Measurements from ENCODE around the gene DBT.
"Not testable (repeated sequence)": the region's sequence is repeated elsewhere in the genome, so short reads cannot be mapped to it uniquely, and the experiment has no call there.

Gene DBT

DNA sequence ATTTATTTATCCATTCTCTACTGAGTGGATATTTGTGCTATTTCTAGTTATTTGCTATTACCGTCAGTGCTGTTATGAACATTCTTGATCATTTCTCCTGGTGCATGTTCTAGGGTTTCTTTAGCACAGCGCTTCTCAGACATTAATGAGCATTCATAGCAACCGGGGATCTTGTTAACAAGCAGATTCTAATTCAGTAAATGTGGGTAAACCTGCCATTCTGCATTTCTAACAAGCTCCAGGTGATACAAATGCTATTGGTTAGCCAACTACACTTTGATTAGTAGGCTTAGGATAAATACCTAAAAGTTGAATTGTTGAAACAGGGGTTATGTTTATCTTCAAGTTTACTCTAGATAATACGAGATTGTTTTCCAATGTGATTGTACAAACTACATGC, 3.3 kb upstream of the DBT start:
- no peak for DNase-seq (ENCODE audit: low read depth in 2 of 3, low spot score in 2 of 3)

DNA sequence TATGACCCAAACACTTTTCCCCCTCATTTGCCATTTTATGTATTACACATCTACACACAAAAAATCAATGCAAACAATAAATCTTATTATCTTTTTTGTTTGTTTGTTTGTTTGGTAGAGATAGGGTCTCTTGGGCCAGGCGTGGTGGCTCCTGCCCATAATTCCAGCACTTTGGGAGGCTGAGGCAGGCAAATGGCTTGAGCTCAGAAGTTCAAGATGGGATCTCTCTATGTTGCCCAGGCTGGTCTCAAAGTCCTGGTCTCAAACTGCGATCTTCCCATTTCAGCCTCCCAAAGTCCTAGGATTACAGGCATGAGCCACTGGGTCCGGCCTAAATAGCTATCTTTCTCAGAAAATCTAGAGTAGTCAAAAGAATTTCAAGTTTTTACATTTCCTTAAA, 1.2 kb upstream of the DBT start:
- no peak for DNase-seq (ENCODE audit: low read depth in 2 of 3, low spot score in 2 of 3)

DNA sequence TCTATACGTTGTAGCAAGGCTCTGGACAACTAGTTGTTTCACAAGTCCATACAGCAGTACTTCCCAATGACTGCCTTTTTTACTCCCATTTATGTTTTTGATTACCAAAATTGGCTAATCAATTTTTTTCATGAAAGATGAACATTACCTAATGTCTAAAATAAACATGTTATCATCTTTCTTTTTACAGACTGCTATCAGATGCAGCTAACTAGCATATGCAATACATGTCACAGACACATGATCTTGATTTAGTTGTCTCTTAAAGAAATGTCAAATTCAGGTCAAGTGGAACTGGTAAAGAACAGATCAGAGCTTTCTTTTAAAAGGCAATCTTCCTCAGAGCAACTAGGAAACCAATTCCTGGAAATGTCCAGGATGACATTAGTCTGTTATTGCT, 630 bp upstream of the DBT start:
- DNase-seq (ENCODE audit: low read depth in 2 of 3, low spot score in 2 of 3), result no peak

DNA sequence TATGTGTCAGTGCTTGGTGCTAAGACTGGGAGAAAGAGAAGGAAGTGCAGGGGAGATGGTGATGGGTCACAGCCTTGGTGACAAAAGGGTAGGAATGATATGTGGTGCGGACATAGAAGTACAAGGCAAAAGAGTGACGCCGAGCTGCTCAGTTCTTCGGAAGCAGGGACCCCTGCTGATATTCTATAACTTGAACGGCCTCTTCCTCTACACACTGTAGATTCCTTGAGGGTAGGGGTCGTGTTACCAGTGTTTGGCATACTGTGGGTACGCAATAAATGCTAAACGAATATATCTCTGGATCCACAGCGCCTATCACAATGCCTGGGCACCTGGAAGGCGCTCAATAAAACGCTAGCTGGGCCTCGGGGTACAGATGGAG, 488 bp downstream of the DBT start:
- no peak for DNase-seq (ENCODE audit: low read depth in 2 of 3, low spot score in 2 of 3)

DNA sequence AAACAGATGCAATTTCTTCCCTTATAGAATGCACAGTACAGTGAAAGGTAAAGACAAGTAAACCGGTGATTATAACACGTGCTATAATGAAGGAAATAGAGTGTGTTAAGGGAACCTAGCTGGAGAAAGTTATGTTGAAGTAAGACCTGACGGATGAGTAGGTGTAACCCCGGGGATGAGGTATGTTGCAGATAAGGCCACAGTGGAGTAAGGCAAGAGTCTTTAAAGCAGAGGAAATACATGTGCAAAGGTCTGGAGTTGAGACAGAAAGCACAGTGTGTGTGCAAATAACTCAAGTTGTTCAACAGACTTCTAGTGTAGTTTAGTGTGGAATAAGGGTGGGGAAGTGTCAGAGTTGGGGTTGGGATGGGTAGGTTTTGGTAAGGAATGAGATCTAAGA, 2.9 kb downstream of the DBT start:
- no peak for DNase-seq (ENCODE audit: low read depth in 2 of 3, low spot score in 2 of 3)

DNA sequence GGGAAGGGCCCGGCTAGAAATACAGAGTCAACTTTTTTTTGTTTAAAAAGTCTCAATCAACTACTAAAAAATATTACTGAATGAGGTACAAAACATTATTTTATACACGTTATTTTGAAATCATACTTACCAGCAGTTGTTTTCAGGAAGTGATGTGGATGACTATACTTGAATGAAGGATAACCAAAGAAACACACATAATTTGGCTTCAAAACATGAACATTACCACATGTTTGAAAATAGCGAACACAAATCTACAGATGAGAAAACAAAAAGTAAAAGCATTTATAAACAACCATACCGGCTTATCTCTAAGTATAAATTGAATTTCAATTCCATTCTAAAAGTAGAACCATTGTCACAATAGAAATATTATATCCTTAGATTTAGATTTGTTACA, 9.0 kb downstream of the DBT start:
- no peak for DNase-seq (ENCODE audit: low read depth in 2 of 3, low spot score in 2 of 3)

DNA sequence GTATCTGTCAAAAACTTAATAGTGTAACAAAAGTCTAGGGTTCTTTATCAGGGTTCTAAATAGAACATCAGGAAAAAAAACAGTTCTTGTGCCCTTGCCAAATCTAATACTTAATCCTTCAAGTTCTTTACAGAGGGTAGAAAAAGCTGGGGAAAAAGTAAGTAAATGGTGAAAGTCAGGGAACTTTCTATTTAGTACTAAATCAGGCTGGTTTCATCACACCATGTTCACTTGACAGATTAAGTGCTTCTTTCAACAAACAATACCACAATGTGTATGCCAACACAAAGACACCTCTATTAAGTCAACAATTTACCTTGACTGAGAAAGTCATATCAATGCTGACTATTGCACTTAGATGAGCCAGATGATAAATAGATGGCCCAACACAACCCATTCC, 9.7 kb downstream of the DBT start:
- no peak for DNase-seq (ENCODE audit: low read depth in 2 of 3, low spot score in 2 of 3)

DNA sequence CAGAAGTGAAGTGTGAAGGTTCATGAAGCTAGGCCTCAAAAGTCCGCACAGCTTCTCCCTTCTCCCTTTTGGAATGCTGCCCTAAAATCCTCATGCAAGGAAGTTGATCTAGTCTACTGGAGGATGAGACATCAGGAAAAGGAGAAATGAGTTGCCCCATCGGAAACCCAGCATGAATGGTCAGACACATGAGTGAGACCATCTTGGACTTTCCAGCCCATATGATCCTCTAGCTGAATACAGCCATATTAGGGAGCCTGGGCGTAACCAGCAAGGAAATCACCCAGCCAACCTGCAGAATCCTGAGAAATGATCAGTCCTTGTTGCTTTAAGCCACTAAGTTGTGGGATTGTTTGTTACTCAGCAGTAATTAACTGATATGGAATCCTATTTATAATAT, 12.5 kb downstream of the DBT start:
- DNase-seq (ENCODE audit: low read depth in 2 of 3, low spot score in 2 of 3), result no peak

DNA sequence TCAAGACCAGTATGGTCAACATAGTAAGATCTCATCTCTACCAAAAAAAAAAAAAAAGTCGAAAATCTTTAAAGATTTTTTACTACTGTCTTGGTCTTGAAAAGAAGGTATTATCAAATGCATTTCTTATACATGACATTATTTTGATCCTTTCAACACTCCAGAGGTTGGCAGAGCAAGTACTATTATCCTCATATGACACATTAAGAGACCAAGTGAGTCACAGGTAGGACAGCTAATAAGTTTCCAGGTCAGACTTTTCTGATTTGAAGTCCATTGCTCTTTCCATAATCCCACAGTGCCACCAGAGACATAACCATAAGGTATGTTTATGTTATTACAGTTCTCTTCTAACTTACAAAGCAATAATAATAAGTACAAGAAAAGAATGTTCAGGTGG, 15.2 kb downstream of the DBT start:
- no peak for DNase-seq (ENCODE audit: low read depth in 2 of 3, low spot score in 2 of 3)

DNA sequence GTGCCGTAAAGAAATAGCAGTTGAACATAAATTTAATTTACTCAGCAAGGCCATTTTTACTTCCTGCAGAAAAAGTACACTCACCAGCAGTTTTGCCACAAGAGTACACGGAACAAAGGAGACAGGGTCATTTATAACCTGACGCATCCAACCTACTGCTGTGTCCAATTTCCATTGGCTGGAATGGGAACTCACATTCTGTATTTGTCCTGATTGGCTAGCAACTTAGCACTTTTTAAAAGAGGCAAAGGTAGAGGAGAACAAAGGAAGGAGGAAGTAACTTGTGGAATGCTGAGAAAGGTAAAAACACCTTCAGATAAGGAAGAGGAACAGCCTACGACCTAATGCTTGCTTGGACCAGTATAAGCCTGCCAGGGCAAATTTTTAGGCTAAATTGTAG, 16.1 kb downstream of the DBT start:
- DNase-seq (ENCODE audit: low read depth in 2 of 3, low spot score in 2 of 3), result not testable (repeated sequence)

DNA sequence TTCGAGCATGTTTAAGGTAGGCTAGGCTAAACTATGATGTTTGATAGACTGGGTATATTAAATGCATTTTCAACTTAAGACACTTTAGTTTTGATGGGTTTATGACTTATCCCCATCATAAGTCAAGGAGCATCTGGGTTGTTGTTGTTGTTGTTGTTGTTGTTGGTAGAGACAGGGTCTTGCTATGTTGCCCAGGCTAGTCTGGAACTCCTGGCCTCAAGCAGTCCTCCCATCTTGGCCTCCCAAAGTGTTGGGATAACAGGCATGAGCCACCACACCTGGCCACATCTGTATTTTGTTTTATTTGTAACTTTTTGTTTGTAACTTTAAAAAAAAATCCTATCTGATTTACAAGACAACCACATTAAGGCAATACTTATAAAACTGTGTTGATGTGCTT, 17.5 kb downstream of the DBT start:
- DNase-seq (ENCODE audit: low read depth in 2 of 3, low spot score in 2 of 3), result no peak

DNA sequence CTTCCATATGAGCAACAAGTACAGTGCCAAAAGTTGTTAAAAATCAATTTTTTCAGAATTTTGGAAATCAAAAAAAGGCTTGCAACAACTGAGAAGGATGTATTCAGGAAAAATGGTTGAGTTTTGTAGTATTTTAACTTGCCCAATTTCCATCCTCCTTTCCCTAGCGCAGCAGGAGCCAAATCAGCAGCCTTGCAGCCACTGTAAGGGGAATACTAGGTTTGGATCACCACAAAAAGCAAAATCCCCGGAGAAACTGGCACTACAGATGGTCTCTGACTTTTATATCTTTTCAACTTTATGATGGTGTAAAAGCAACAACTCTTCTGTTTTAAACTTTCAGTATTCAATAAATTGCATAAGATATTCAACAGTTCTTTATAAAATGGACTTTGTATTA, 17.9 kb downstream of the DBT start:
- no peak for DNase-seq (ENCODE audit: low read depth in 2 of 3, low spot score in 2 of 3)

DNA sequence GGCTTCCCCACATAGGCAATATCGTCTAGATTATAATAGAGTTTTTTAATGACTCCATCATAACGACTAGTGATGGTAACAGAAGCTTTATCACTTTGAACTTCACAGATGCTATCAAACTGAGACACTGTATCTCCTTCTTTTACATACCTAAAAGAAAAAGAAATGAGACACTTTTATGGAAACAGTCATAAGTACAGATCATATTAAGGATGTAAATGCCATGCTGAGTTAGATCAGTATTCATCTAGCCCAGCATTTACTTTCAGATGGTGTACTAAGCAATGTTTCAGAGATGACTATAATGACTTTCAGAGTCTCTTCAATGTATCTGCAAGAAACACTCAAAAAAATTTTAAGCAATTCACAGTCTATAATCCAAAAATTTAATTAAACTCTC, 18.9 kb downstream of the DBT start:
- no peak for DNase-seq (ENCODE audit: low read depth in 2 of 3, low spot score in 2 of 3)

DNA sequence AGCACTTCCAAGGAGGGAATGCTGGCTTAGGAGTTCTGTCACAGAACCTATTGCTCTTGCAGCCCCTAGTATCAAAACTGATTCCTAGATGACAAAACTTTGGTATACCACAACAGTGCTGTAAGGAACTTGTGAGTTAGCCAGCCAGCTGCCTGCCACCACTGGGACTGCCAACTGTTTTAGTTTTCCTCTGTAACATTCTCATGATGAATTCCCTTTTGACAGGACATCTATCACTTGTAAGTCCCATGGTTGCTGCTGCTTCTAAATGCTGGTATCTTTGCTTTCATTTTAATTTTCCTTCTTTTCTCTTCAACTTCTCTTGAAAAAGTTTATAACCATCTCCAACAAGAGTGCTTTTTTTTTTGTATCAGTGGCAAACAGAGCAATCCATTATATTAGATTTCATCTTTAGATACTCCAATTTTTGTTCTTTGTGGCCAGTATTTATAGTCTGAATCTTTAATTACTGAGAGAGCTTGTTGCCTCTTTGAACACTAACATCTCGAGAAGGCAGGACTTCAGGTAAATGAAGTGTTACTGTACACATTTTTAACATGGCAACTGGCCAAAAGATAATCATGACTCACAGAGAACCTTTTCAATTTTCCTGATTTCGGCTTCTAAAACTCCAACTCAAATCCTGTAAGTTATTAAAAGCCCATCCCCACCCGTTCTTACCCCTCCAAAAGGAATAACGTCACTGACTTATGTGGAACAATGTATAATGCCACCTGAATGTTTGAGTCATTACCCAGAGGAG, 19.8 kb downstream of the DBT start:
- no peak for DNase-seq (ENCODE audit: low read depth in 2 of 3, low spot score in 2 of 3)

DNA sequence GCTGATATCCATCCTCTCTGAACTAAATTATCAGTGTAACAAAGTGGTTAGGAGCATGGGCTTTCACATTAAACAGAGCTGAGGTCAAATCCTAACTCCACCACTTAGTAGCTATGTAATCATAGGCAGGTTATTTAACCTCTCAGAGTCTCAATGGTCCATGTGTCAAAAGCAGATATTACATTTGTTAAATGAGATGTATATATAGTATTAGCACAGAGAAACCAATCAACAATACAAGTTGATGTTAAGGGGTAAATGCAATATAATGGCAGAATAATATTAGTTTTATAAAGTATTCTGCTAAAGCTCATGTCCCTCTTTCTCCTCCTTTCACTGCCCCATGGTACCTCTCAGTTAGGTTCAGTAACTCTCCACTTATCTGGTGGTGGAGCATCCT, 27.2 kb downstream of the DBT start:
- no peak for DNase-seq (ENCODE audit: low read depth in 2 of 3, low spot score in 2 of 3)

DNA sequence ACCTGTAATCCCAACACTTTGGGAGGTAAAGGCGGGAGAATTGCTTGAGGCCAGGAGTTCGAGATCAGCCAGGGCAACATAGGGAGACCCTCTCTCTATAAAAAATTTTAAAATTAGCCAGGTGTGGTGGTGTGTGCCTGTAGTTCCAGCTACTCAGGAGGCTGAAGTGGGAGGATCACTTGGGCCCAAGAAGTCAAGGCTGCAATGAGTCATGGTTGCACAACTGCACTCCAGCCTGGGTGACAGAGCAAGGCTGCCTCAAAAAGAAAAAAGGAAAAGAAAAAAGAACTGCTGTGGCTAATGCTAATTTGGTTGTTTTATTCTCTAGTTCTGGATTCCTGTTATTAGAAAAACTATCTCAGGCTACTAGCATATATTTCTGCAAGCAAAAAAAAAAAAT, 29.8 kb downstream of the DBT start:
- DNase-seq (ENCODE audit: low read depth in 2 of 3, low spot score in 2 of 3), result no peak

DNA sequence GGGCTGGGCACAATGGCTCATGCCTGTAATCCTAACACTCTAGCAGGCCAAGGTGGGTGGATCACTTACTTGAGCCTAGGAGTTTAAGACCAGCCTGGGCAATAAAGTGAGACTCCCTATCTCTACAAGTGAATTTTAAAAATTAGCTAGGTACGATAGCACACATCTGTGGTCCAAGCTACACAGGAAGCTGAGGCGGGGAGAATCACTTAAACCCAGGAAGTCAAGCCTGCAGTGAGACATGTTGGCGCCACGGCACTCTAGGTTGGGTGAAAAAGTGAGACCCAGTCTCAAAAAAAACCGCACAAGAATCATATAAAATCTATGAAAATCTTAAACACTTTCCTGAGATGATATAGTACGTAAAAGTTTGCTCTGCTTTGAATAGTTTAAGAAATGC, 30.2 kb downstream of the DBT start:
- no peak for DNase-seq (ENCODE audit: low read depth in 2 of 3, low spot score in 2 of 3)

DNA sequence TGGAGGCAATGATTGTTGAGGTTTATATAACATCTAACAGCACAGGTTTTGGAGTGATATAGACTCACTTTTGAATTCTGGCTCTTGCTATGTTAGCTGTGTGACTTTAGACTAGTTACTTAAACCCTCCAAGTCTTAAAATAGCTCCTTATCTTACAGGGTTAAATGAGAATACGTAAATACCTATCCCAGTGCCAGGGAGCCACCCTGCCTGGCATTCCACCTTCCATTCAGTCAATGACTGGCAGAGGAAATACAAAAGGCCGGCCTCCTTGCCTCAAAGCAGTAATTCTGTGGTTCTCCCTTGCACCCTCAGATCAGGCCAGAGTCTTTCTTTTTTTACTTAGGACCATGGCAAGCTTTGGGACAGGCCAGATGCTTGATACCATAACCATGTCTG, 31.8 kb downstream of the DBT start:
- no peak for DNase-seq (ENCODE audit: low read depth in 2 of 3, low spot score in 2 of 3)

DNA sequence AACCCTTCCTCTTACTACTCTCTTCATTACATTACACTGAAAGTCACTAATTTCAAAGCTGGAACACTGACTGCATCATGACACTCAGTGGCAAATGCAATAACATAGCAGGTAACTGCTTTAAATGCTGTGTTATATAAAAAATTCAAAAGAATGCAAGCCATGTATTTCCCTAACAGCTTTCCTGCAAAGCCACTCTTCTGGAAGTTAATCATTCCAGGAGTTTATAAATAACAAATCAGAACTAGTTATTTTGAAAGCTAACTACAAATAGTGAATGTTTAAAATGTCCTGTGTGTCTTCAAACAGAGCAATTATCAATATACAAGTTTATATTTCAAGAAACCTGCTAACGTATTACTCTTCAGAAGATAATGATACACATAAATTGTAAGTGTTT, 34.5 kb downstream of the DBT start:
- DNase-seq (ENCODE audit: low read depth in 2 of 3, low spot score in 2 of 3), result no peak

DNA sequence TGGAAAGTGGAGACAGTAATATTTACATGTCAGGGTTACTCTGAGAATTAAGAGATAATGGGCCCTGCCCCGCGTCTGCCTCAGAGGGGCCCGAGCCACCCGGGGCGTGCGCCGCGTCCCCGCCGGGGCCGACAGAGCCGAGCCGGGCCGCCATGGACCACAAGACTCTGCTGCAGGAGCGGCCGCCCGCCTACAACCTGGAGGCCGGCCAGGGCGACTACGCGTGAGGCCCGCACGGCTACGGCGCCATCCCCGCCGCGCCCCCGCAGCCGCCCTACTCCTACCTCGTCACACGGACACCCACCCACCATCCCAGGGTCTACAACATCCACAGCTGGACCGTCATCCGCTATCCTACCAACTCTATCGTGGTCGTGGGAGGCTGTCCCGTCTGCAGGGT, 36.5 kb downstream of the DBT start:
- no peak for DNase-seq (ENCODE audit: low read depth in 2 of 3, low spot score in 2 of 3)

DNA sequence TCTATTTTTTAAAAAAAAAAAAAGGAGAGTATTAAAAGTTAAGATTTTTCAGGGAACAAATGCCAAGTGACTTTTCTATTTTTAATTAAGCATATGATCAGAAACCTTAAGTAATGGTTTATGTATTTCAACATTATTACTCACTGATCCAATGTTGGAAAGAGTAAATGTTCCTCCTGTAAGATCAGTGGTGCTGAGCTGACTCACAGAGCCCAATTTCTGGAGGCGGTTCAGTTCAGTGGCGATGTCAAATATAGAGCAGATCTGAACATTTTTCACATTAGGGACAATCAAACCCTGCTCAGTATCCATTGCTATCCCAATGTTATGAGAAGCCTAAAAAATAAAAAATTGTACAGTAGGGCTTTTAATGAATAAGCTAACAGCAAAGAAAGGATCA, 43.3 kb downstream of the DBT start:
- no peak for DNase-seq (ENCODE audit: low read depth in 2 of 3, low spot score in 2 of 3)

DNA sequence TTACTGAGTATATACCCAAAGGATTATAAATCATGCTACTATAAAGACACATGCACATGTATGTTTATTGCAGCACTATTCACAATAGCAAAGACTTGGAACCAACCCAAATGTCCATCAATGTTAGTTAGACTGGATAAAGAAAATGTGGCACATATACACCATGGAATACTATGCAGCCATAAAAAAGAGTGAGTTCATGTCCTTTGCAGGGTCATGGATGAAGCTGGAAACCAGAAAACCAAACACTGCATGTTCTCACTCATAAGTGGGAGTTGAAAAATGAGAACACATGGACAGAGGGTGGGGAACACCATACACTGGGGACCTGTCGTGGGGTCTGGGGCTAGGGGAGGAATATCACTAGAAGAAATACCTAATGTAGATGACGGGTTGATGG, 44.0 kb downstream of the DBT start:
- DNase-seq (ENCODE audit: low read depth in 2 of 3, low spot score in 2 of 3), result not testable (repeated sequence)

DNA sequence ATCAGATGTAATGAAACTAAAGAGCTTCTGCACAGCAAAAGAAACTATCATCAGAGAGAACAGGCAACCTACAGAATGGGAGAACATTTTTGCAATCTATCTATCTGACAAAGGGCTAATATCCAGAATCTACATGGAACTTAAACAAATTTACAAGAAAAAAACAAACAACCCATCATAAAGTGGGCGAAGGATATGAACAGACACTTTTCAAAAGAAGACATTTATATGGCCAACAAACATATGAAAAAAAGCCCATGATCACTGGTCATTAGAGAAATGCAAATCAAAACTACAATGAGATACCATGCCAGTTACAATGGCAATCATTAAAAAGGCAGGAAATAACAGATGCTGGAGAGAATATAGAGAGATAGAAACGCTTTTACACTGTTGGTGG, 44.5 kb downstream of the DBT start:
- not testable (repeated sequence) for DNase-seq (ENCODE audit: low read depth in 2 of 3, low spot score in 2 of 3)

DNA sequence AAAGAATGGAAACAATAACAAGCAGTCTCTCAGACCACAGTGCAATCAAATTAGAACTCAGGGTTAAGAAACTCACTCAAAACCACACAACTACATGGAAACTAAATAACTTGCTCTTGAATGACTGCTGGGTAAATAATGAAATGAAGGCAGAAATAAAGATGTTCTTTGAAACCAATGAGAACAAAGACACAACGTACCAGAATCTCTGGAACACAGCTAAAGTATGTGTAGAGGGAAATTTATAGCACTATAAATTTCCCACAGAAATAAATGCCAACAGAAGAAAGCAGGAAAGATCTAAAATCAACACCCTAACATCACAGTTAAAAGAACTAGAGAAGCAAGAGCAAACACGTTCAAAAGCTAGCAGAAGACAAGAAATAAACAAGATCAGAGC, 46.9 kb downstream of the DBT start:
- DNase-seq (ENCODE audit: low read depth in 2 of 3, low spot score in 2 of 3), result not testable (repeated sequence)

Data from activated CD8-positive, alpha-beta memory T cell treated with anti-CD3 and anti-CD28 coated beads for 48 hours (primary cell).